WTC11 (cell line): Measurements from ENCODE around the gene SUPT4H1. TPM values are rescaled to one million over a fixed set of nuclear protein-coding genes. Genes with fewer than 3 reads are reported as not detected.

Source experiments
- ATF1 ChIP-seq: sonication (generic); formaldehyde crosslinking; IDR thresholded peaks from 2 replicates; pipeline ENCODE4 v1.8.1; 2023; ENCODE audit warnings: mild to moderate bottlenecking, moderate library complexity, missing genetic modification reagents
- CBFB ChIP-seq: sonication (generic); formaldehyde crosslinking; IDR thresholded peaks from 2 replicates; pipeline ENCODE4 v1.8.1; 2022; ENCODE audit warnings: mild to moderate bottlenecking, low read depth, missing genetic modification reagents
- CREB1 ChIP-seq: sonication (generic); formaldehyde crosslinking; IDR thresholded peaks from 2 replicates; pipeline ENCODE4 v1.8.0; 2023; ENCODE audit warnings: mild to moderate bottlenecking, missing genetic modification reagents
- ELF4 ChIP-seq: sonication (generic); formaldehyde crosslinking; IDR thresholded peaks from 2 replicates; pipeline ENCODE4 v1.8.1; 2022; ENCODE audit warnings: low read depth, mild to moderate bottlenecking, moderate library complexity, missing genetic modification reagents
- ESRRA ChIP-seq: sonication (generic); formaldehyde crosslinking; IDR thresholded peaks from 2 replicates; pipeline ENCODE4 v1.8.1; 2022; ENCODE audit warnings: mild to moderate bottlenecking, missing genetic modification reagents, borderline replicate concordance
- FOXJ3 ChIP-seq: sonication (generic); formaldehyde crosslinking; IDR thresholded peaks from 2 replicates; pipeline ENCODE4 v1.9.0; 2021; ENCODE audit warnings: missing genetic modification reagents, mild to moderate bottlenecking, borderline replicate concordance
- FOXK1 ChIP-seq: sonication (generic); formaldehyde crosslinking; IDR thresholded peaks from 2 replicates; pipeline ENCODE4 v1.8.0; 2022; ENCODE audit warnings: mild to moderate bottlenecking, moderate library complexity, missing genetic modification reagents
- FOXP1 ChIP-seq: sonication (generic); formaldehyde crosslinking; IDR thresholded peaks from 2 replicates; pipeline ENCODE4 v1.8.0; 2022; ENCODE audit warnings: missing genetic modification reagents, mild to moderate bottlenecking, moderate library complexity, borderline replicate concordance
- GTF2I ChIP-seq: fragments of 250-450 bp; sonication (Bioruptor Pico); conservative IDR thresholded peaks from 2 replicates; pipeline ENCODE4 v1.4.0; 2021; ENCODE audit warnings: mild to moderate bottlenecking
- JAZF1 ChIP-seq: fragments of 250-450 bp; sonication (Bioruptor Pico); IDR thresholded peaks from 2 replicates; pipeline ENCODE4 v1.9.0; 2021; ENCODE audit warnings: moderate library complexity, mild to moderate bottlenecking, inconsistent platforms
- NR1H2 ChIP-seq: sonication (generic); formaldehyde crosslinking; IDR thresholded peaks from 2 replicates; pipeline ENCODE4 v1.9.0; 2021; ENCODE audit warnings: mild to moderate bottlenecking, moderate library complexity, missing genetic modification reagents
- RORB ChIP-seq: fragments of 250-450 bp; sonication (Bioruptor Pico); IDR thresholded peaks from 2 replicates; pipeline ENCODE4 v1.9.0; 2021; ENCODE audit warnings: mild to moderate bottlenecking
- SMAD3 ChIP-seq: sonication (generic); formaldehyde crosslinking; IDR thresholded peaks from 2 replicates; pipeline ENCODE4 v1.8.0; 2022; ENCODE audit warnings: missing genetic modification reagents, mild to moderate bottlenecking, borderline replicate concordance
- TEAD1 ChIP-seq: sonication (generic); formaldehyde crosslinking; IDR thresholded peaks from 2 replicates; pipeline ENCODE4 v1.8.0; 2022; ENCODE audit warnings: mild to moderate bottlenecking, missing genetic modification reagents
- ZNF423 ChIP-seq: fragments of 250-450 bp; sonication (Bioruptor Pico); IDR thresholded peaks from 2 replicates; pipeline ENCODE4 v2.1.2; 2022; ENCODE audit warnings: mild to moderate bottlenecking, moderate library complexity
- total RNA-seq: library from RNA; stranded (reverse); gene quantifications from 3 replicates; pipeline ENCODE4 v1.2.3, GENCODE V29; 2021
- TF ChIP-seq, protein P1 (sequence below): sonication (generic); formaldehyde crosslinking; IDR thresholded peaks from 2 replicates; pipeline ENCODE4 v1.8.1; 2022; ENCODE audit warnings: mild to moderate bottlenecking, moderate library complexity, missing genetic modification reagents
- TF ChIP-seq, protein P2 (sequence below): sonication (generic); formaldehyde crosslinking; IDR thresholded peaks from 2 replicates; pipeline ENCODE4 v1.8.0; 2022; ENCODE audit warnings: mild to moderate bottlenecking, missing genetic modification reagents
- TF ChIP-seq, protein P3 (sequence below): sonication (generic); formaldehyde crosslinking; IDR thresholded peaks from 2 replicates; pipeline ENCODE4 v1.8.1; 2023; ENCODE audit warnings: mild to moderate bottlenecking, missing genetic modification reagents, borderline replicate concordance
- TF ChIP-seq, protein P4 (sequence below): sonication (generic); formaldehyde crosslinking; IDR thresholded peaks from 2 replicates; pipeline ENCODE4 v1.8.0; 2022; ENCODE audit warnings: mild to moderate bottlenecking, missing genetic modification reagents
- TF ChIP-seq, protein P5 (sequence below): fragments of 250-450 bp; sonication (Bioruptor Pico); IDR thresholded peaks from 2 replicates; pipeline ENCODE4 v1.8.0; 2021; ENCODE audit warnings: mild to moderate bottlenecking
- TF ChIP-seq, protein P6 (sequence below): sonication (generic); formaldehyde crosslinking; IDR thresholded peaks from 2 replicates; pipeline ENCODE4 v1.8.1; 2022; ENCODE audit warnings: low read depth, missing genetic modification reagents, borderline replicate concordance
- TF ChIP-seq, protein P7 (sequence below): sonication (generic); formaldehyde crosslinking; IDR thresholded peaks from 2 replicates; pipeline ENCODE4 v1.8.0; 2023; ENCODE audit warnings: missing genetic modification reagents, mild to moderate bottlenecking, borderline replicate concordance

The SUPT4H1 gene
- total RNA-seq, 1 experiment from 2014 or later = 85.5 TPM

DNA sequence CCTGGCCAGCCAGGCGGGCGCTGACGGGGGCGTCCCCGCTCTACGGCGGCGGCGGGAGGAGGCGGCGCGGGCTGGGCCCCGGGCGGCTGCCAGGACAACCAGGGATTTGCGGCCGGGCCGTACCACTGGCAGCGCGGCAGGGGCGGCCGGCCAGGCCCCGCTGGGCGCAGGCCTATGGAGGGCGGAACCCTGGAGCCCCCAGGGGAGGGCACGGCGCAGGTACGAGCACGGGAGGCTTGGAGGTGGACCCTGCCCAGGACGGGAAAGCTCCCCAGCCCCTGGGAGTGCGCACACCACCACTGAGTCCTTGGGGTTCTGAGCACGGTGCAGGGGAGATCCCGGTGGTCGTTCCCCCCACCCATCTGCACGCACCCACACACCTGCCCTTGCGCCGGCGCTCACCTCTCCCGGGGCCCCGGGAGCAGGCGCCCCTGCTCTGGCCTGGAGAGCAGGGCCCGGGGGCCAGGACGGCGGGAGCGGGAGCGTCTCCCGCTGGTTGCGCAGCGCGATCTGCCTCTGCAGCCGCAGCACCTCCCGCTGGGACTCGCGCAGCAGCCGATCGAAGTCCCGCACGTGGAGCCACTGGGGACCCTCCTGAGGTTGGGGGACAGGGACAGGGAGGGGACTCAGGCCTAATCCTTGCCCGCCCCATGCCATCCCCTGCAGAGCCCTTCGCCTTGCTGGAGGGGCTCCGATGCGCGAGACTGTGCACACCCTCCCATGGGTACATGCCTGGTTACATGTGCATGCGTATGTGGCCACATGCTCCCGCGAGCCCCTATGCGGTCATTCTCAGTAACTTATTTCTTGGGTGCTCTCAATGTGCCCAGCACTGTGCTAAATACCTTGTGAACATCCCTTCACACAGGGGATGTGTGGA, 27.4 kb downstream of the SUPT4H1 start (continued):
- no peak for TF ChIP-seq RORB (CRISPR knock-in tag)
- TF ChIP-seq SMAD3 (CRISPR knock-in tag) = 0 out of 2 replicates have a peak, but pooled peaks have one; percentile 56
- no peak for TF ChIP-seq CBFB (CRISPR knock-in tag)
- no peak for TF ChIP-seq FOXJ3 (CRISPR knock-in tag)
- TF ChIP-seq CREB1 (CRISPR knock-in tag) = no peak
- TF ChIP-seq, protein P1, sequence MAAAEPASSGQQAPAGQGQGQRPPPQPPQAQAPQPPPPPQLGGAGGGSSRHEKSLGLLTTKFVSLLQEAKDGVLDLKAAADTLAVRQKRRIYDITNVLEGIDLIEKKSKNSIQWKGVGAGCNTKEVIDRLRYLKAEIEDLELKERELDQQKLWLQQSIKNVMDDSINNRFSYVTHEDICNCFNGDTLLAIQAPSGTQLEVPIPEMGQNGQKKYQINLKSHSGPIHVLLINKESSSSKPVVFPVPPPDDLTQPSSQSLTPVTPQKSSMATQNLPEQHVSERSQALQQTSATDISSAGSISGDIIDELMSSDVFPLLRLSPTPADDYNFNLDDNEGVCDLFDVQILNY (CRISPR knock-in tag) = peak; percentile 26; the same call in 1 of the 2 replicates
- TF ChIP-seq TEAD1 (CRISPR knock-in tag) = 0 out of 2 replicates have a peak, but pooled peaks have one; percentile 61
- TF ChIP-seq, protein P2, sequence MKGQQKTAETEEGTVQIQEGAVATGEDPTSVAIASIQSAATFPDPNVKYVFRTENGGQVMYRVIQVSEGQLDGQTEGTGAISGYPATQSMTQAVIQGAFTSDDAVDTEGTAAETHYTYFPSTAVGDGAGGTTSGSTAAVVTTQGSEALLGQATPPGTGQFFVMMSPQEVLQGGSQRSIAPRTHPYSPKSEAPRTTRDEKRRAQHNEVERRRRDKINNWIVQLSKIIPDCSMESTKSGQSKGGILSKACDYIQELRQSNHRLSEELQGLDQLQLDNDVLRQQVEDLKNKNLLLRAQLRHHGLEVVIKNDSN (CRISPR knock-in tag) = no peak
- TF ChIP-seq, protein P3, sequence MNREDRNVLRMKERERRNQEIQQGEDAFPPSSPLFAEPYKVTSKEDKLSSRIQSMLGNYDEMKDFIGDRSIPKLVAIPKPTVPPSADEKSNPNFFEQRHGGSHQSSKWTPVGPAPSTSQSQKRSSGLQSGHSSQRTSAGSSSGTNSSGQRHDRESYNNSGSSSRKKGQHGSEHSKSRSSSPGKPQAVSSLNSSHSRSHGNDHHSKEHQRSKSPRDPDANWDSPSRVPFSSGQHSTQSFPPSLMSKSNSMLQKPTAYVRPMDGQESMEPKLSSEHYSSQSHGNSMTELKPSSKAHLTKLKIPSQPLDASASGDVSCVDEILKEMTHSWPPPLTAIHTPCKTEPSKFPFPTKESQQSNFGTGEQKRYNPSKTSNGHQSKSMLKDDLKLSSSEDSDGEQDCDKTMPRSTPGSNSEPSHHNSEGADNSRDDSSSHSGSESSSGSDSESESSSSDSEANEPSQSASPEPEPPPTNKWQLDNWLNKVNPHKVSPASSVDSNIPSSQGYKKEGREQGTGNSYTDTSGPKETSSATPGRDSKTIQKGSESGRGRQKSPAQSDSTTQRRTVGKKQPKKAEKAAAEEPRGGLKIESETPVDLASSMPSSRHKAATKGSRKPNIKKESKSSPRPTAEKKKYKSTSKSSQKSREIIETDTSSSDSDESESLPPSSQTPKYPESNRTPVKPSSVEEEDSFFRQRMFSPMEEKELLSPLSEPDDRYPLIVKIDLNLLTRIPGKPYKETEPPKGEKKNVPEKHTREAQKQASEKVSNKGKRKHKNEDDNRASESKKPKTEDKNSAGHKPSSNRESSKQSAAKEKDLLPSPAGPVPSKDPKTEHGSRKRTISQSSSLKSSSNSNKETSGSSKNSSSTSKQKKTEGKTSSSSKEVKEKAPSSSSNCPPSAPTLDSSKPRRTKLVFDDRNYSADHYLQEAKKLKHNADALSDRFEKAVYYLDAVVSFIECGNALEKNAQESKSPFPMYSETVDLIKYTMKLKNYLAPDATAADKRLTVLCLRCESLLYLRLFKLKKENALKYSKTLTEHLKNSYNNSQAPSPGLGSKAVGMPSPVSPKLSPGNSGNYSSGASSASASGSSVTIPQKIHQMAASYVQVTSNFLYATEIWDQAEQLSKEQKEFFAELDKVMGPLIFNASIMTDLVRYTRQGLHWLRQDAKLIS = no peak
- TF ChIP-seq, protein P4, sequence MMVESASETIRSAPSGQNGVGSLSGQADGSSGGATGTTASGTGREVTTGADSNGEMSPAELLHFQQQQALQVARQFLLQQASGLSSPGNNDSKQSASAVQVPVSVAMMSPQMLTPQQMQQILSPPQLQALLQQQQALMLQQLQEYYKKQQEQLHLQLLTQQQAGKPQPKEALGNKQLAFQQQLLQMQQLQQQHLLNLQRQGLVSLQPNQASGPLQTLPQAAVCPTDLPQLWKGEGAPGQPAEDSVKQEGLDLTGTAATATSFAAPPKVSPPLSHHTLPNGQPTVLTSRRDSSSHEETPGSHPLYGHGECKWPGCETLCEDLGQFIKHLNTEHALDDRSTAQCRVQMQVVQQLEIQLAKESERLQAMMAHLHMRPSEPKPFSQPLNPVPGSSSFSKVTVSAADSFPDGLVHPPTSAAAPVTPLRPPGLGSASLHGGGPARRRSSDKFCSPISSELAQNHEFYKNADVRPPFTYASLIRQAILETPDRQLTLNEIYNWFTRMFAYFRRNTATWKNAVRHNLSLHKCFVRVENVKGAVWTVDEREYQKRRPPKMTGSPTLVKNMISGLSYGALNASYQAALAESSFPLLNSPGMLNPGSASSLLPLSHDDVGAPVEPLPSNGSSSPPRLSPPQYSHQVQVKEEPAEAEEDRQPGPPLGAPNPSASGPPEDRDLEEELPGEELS (CRISPR knock-in tag) = peak; percentile 67
- peak; percentile 61; the same call in 1 of the 2 replicates for TF ChIP-seq ESRRA
- no peak for TF ChIP-seq NR1H2 (CRISPR knock-in tag)
- TF ChIP-seq JAZF1 (CRISPR knock-in tag) = no peak
- TF ChIP-seq ELF4 = no peak
- TF ChIP-seq FOXP1 (CRISPR knock-in tag) = 0 out of 2 replicates have a peak, but pooled peaks have one; percentile 17
- TF ChIP-seq, protein P5, sequence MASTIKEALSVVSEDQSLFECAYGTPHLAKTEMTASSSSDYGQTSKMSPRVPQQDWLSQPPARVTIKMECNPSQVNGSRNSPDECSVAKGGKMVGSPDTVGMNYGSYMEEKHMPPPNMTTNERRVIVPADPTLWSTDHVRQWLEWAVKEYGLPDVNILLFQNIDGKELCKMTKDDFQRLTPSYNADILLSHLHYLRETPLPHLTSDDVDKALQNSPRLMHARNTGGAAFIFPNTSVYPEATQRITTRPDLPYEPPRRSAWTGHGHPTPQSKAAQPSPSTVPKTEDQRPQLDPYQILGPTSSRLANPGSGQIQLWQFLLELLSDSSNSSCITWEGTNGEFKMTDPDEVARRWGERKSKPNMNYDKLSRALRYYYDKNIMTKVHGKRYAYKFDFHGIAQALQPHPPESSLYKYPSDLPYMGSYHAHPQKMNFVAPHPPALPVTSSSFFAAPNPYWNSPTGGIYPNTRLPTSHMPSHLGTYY (CRISPR knock-in tag) = no peak
- 0 out of 2 replicates have a peak, but pooled peaks have one; percentile 19 for TF ChIP-seq FOXK1 (CRISPR knock-in tag)
- no peak for TF ChIP-seq GTF2I
- no peak for TF ChIP-seq ATF1 (CRISPR knock-in tag)
- TF ChIP-seq, protein P6, sequence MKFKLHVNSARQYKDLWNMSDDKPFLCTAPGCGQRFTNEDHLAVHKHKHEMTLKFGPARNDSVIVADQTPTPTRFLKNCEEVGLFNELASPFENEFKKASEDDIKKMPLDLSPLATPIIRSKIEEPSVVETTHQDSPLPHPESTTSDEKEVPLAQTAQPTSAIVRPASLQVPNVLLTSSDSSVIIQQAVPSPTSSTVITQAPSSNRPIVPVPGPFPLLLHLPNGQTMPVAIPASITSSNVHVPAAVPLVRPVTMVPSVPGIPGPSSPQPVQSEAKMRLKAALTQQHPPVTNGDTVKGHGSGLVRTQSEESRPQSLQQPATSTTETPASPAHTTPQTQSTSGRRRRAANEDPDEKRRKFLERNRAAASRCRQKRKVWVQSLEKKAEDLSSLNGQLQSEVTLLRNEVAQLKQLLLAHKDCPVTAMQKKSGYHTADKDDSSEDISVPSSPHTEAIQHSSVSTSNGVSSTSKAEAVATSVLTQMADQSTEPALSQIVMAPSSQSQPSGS = no peak
- peak; percentile 74 for TF ChIP-seq ZNF423
- TF ChIP-seq, protein P7, sequence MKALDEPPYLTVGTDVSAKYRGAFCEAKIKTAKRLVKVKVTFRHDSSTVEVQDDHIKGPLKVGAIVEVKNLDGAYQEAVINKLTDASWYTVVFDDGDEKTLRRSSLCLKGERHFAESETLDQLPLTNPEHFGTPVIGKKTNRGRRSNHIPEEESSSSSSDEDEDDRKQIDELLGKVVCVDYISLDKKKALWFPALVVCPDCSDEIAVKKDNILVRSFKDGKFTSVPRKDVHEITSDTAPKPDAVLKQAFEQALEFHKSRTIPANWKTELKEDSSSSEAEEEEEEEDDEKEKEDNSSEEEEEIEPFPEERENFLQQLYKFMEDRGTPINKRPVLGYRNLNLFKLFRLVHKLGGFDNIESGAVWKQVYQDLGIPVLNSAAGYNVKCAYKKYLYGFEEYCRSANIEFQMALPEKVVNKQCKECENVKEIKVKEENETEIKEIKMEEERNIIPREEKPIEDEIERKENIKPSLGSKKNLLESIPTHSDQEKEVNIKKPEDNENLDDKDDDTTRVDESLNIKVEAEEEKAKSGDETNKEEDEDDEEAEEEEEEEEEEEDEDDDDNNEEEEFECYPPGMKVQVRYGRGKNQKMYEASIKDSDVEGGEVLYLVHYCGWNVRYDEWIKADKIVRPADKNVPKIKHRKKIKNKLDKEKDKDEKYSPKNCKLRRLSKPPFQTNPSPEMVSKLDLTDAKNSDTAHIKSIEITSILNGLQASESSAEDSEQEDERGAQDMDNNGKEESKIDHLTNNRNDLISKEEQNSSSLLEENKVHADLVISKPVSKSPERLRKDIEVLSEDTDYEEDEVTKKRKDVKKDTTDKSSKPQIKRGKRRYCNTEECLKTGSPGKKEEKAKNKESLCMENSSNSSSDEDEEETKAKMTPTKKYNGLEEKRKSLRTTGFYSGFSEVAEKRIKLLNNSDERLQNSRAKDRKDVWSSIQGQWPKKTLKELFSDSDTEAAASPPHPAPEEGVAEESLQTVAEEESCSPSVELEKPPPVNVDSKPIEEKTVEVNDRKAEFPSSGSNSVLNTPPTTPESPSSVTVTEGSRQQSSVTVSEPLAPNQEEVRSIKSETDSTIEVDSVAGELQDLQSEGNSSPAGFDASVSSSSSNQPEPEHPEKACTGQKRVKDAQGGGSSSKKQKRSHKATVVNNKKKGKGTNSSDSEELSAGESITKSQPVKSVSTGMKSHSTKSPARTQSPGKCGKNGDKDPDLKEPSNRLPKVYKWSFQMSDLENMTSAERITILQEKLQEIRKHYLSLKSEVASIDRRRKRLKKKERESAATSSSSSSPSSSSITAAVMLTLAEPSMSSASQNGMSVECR (CRISPR knock-in tag) = 0 out of 2 replicates have a peak, but pooled peaks have one; percentile 21
